Measurements from ENCODE around the gene RAB5B. TPM values are rescaled to one million over a fixed set of nuclear protein-coding genes. Genes with fewer than 3 reads are reported as not detected.
A peak's percentile ranks its signal among the peaks of the same experiment; 100 is the strongest.
"Not testable (repeated sequence)": the region's sequence is repeated elsewhere in the genome, so short reads cannot be mapped to it uniquely, and the experiment has no call there.

RAB5B gene
- total RNA-seq, 1 donor from 2014 or later, result 105 TPM

- Mint-ChIP-seq H3K9me3 (no peaks in the 10 kb centered on the region), H3K27me3 (no peaks in the 10 kb centered on the region), H3K4me3 (peak overlapping the region; percentile 99), H3K36me3 (peaks cover 22% of the 10 kb centered on the region), H3K27ac (peak overlapping the region; percentile 87), H3K4me1 (ENCODE audit: unreplicated experiment) (peaks cover 24% of the 10 kb centered on the region)
- no peak for DNase-seq (ENCODE audit: extremely low spot score, unreplicated experiment)
- TF ChIP-seq CTCF (conservative IDR thresholded peaks at IDR 0.05), result no peak
Measured at GRCh38 chr12:55997535-55997859, 23.6 kb downstream of the RAB5B start.

GRCh38 chr12:55999522-55999921 is 25.6 kb downstream of the RAB5B start:
- peaks cover 26% of the 10 kb centered on the region for H3K36me3 Mint-ChIP-seq

GRCh38 chr12:55999999-56000540 is 26.2 kb downstream of the RAB5B start:
- not testable (repeated sequence) for H3K9me3 Mint-ChIP-seq; H3K27me3 Mint-ChIP-seq; H3K4me3 Mint-ChIP-seq; H3K27ac Mint-ChIP-seq; DNase-seq (ENCODE audit: extremely low spot score, unreplicated experiment)
- Mint-ChIP-seq H3K36me3 (peaks cover 29% of the 10 kb centered on the region), H3K4me1 (ENCODE audit: unreplicated experiment) (peaks cover 24% of the 10 kb centered on the region)

More at GRCh38 chr12:55999522-55999921, 25.6 kb downstream of the RAB5B start:
- Mint-ChIP-seq H3K4me3 (peak overlapping the region; percentile 54), H3K4me1 (ENCODE audit: unreplicated experiment) (peaks cover 24% of the 10 kb centered on the region), H3K27ac (peak overlapping the region; percentile 31)
- DNase-seq (ENCODE audit: extremely low spot score, unreplicated experiment); H3K9me3 Mint-ChIP-seq; H3K27me3 Mint-ChIP-seq: not testable (repeated sequence)

- peaks cover 30% of the 10 kb centered on the region for H3K36me3 Mint-ChIP-seq
- H3K27ac Mint-ChIP-seq, result peak overlapping the region; percentile 46
- H3K27me3 Mint-ChIP-seq, result no peaks in the 10 kb centered on the region
- TF ChIP-seq CTCF (conservative IDR thresholded peaks at IDR 0.05), result no peak
- no peak for DNase-seq (ENCODE audit: extremely low spot score, unreplicated experiment)
- H3K4me3 Mint-ChIP-seq, result peak overlapping the region; percentile 34
- H3K9me3 Mint-ChIP-seq, result no peaks in the 10 kb centered on the region
- H3K4me1 Mint-ChIP-seq (ENCODE audit: unreplicated experiment), result peaks cover 23% of the 10 kb centered on the region
Measured at GRCh38 chr12:56001487-56002100, 27.7 kb downstream of the RAB5B start.

GRCh38 chr12:56003376-56003775 is 29.5 kb downstream of the RAB5B start:
- not testable (repeated sequence) for H3K27ac Mint-ChIP-seq; H3K27me3 Mint-ChIP-seq; DNase-seq (ENCODE audit: extremely low spot score, unreplicated experiment); H3K4me3 Mint-ChIP-seq; H3K9me3 Mint-ChIP-seq
- H3K36me3 Mint-ChIP-seq, result peaks cover 30% of the 10 kb centered on the region
- peaks cover 30% of the 10 kb centered on the region for H3K4me1 Mint-ChIP-seq (ENCODE audit: unreplicated experiment)

- Mint-ChIP-seq H3K4me1 (ENCODE audit: unreplicated experiment) (peaks cover 30% of the 10 kb centered on the region), H3K27ac (no peak overlapping the region), H3K36me3 (peaks cover 29% of the 10 kb centered on the region), H3K9me3 (no peaks in the 10 kb centered on the region), H3K4me3 (peak overlapping the region; percentile 66), H3K27me3 (no peaks in the 10 kb centered on the region)
- DNase-seq (ENCODE audit: extremely low spot score, unreplicated experiment), result no peak
- TF ChIP-seq CTCF (conservative IDR thresholded peaks at IDR 0.05), result no peak
Measured at GRCh38 chr12:56004211-56004610, 30.3 kb downstream of the RAB5B start.

- H3K9me3 Mint-ChIP-seq, result no peaks in the 10 kb centered on the region
- H3K36me3 Mint-ChIP-seq, result peaks cover 15% of the 10 kb centered on the region
- no peaks in the 10 kb centered on the region for H3K27me3 Mint-ChIP-seq
- peaks cover 39% of the 10 kb centered on the region for H3K4me1 Mint-ChIP-seq (ENCODE audit: unreplicated experiment)
- peak overlapping the region; percentile 92 for H3K27ac Mint-ChIP-seq
- H3K4me3 Mint-ChIP-seq, result peak overlapping the region; percentile 93
- no peak for TF ChIP-seq CTCF (conservative IDR thresholded peaks at IDR 0.05)
- DNase-seq (ENCODE audit: extremely low spot score, unreplicated experiment), result peak; percentile 81
Measured at GRCh38 chr12:56007564-56008559, 34.0 kb downstream of the RAB5B start.

Data from type B pancreatic cell (in vitro differentiated cells).